OCI-LY7 (cell line): ENCODE measurements around the gene SPAG4. TPM values are rescaled to one million over a fixed set of nuclear protein-coding genes. Genes with fewer than 3 reads are reported as not detected.

Source experiments
- BruUV-seq: library from RNA; stranded (reverse); fragments of 400-500 nt; replicated peaks from 2 replicates; lab custom pipeline; 2021; lab: Mats Ljungman, UMichigan
- CTCF ChIA-PET: fragments of 300-600 bp; sonication (Branson Sonifier 250); formaldehyde crosslinking; loops from one replicate; lab custom pipeline; 2022; ENCODE audit warnings: antibody characterized with exemption; ENCODE audit not compliant: unreplicated experiment; lab: Charles Lee
- POLR2A ChIA-PET: fragments of 300-600 bp; sonication (Branson Sonifier 250); formaldehyde crosslinking; loops from one replicate; lab custom pipeline; 2022; ENCODE audit warnings: antibody characterized with exemption; lab: Charles Lee
- DNase-seq: peaks from one replicate; pipeline ENCODE4 v3.0.0-alpha.2; 2015; ENCODE audit warnings: low spot score
- H2AFZ ChIP-seq: fragments of 200-600 bp; sonication (generic), shearing (Covaris generic); 2 replicates; pipeline ENCODE4 v1.6.1; 2014; ENCODE audit warnings: mild to moderate bottlenecking, antibody characterized with exemption, low read length, moderate library complexity
- H3K27ac ChIP-seq: fragments of 200-600 bp; sonication (generic); 2 replicates; pipeline ENCODE4 v1.5.1; 2014; ENCODE audit warnings: mixed run types, low read depth, mild to moderate bottlenecking, moderate library complexity, low read length, inconsistent platforms; ENCODE audit not compliant: poor library complexity, severe bottlenecking
- H3K36me3 ChIP-seq: fragments of 200-600 bp; sonication (generic); 2 replicates; pipeline ENCODE4 v1.6.1; 2014; ENCODE audit warnings: mild to moderate bottlenecking, antibody characterized with exemption, low read length, moderate library complexity, mixed read lengths; ENCODE audit not compliant: insufficient read depth
- H3K4me1 ChIP-seq: fragments of 200-600 bp; sonication (generic); 2 replicates; pipeline ENCODE4 v1.5.1; 2014; ENCODE audit warnings: mild to moderate bottlenecking, low read length; ENCODE audit not compliant: insufficient read depth, poor library complexity, severe bottlenecking
- H3K4me2 ChIP-seq: fragments of 200-600 bp; sonication (generic); 2 replicates; pipeline ENCODE4 v1.6.1; 2014; ENCODE audit warnings: mild to moderate bottlenecking, low read length
- H3K4me3 ChIP-seq: fragments of 200-600 bp; sonication (generic); 2 replicates; pipeline ENCODE4 v1.5.1; 2014; ENCODE audit warnings: mild to moderate bottlenecking, low read depth, low read length; ENCODE audit not compliant: poor library complexity, severe bottlenecking
- H3K79me2 ChIP-seq: fragments of 200-600 bp; sonication (generic); 2 replicates; pipeline ENCODE4 v1.6.1; 2016; ENCODE audit warnings: low read depth, mild to moderate bottlenecking, low read length, moderate library complexity, mixed read lengths; ENCODE audit not compliant: insufficient read depth
- H3K9me2 ChIP-seq: fragments of 200-600 bp; sonication (generic); 2 replicates; pipeline ENCODE4 v1.6.1; 2016; ENCODE audit warnings: mild to moderate bottlenecking, low read length, mixed read lengths; ENCODE audit not compliant: insufficient read depth
- H3K9me3 ChIP-seq: fragments of 200-600 bp; sonication (generic); 2 replicates; pipeline ENCODE4 v1.6.1; 2014; ENCODE audit warnings: mild to moderate bottlenecking, mixed run types, low read length, mixed read lengths
- H4K20me1 ChIP-seq: fragments of 200-600 bp; sonication (generic); 2 replicates; pipeline ENCODE4 v1.6.1; 2014; ENCODE audit warnings: mild to moderate bottlenecking, antibody characterized with exemption, low read length, moderate library complexity, mixed read lengths; ENCODE audit not compliant: insufficient read depth
- EZH2phosphoT487 ChIP-seq: fragments of 200-600 bp; sonication (generic); IDR thresholded peaks from 2 replicates; pipeline ENCODE4 v1.6.1; 2018; ENCODE audit warnings: low read depth, borderline replicate concordance, mild to moderate bottlenecking, mixed run types, antibody characterized with exemption, low read length, moderate library complexity, mixed read lengths
- intact Hi-C: fragments of 100-400 bp; cut with micrococcal nuclease; formaldehyde crosslinking; loops from one replicate; pipeline ENCODE4 v1.10.0; 2022; ENCODE audit not compliant: unreplicated experiment
- total RNA-seq, 2 experiments: library from RNA; depleted of rRNA in 1 of 2; stranded (reverse); fragments of >200 nt in 1 of 2; shearing (Covaris generic) in 1 of 2; gene quantifications; 2 replicates each; pipeline ENCODE4 v1.2.3, GENCODE V29; 2014 to 2022
- TF ChIP-seq, protein P1 (sequence below): fragments of 200-600 bp; sonication (generic); conservative IDR thresholded peaks from 2 replicates; pipeline ENCODE4 v1.5.1; 2014; ENCODE audit warnings: mild to moderate bottlenecking, antibody characterized with exemption, low read length, moderate library complexity, mixed read lengths

SPAG4 gene
- total RNA-seq, 2 experiments from 2014 or later: 24.7 to 64.2 TPM

DNA sequence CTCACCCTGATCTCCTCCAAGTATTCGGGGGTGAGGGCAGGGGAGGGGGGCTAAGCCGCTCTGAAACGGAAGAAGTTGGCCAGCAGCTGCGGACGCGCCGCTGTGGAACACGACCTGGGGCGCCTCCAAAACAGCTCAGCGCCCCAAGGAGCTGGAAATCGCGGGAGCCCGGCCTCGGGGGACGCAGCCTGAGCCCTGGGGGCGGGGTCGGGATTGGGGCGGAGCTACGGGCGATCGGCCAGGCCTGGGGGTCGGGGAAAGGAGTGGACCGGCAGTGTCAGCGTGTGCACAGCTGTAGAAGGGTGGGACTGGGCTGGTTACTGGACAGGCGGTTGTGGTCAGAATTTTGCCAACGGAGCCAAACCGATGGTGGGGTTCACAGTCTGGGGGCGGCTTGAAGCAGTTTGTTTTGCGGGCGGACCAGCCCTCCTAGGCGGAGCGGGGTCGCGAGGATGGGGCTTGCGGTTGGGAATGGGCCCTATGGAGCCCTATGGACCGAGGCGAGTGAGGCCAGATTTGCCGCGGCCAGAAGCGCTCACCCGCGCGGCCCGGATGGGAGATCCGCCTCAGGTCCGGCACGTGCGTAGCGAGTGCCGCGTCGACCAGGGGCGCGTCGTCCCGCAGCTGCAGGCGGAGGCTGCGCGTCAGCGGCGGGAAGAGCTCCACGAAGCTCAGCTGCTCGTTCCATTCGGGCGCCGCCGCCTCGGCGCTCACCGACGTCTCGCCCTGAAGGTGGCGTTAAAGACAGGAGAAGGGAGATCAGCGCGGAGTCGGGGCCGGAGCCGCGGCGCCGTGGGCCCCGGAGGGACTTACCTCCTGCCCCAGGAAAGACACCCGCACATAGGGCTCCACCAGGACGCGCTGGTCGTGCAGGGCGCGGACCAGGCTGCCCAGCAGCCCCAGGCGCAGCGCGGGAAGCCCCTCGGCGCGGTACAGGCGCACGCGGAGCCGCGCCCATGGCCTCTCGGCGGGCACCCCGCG, 14.3 kb upstream of the SPAG4 start:
- BruUV-seq: no TSS peak
- Histone ChIP-seq H3K9me2 (no peaks in the 10 kb centered on the region), H4K20me1 (no peaks in the 10 kb centered on the region), H3K36me3 (no peaks in the 10 kb centered on the region), H3K9me3 (no peaks in the 10 kb centered on the region), H3K4me2 (peak overlapping the region; percentile 39), H3K4me1 (peaks cover 37% of the 10 kb centered on the region), H3K79me2 (no peaks in the 10 kb centered on the region), H3K4me3 (peak overlapping the region; percentile 26), H3K27ac (no peak overlapping the region), H2AFZ (no peak overlapping the region; the same call in 1 of the 2 replicates)
- TF ChIP-seq, protein P1, sequence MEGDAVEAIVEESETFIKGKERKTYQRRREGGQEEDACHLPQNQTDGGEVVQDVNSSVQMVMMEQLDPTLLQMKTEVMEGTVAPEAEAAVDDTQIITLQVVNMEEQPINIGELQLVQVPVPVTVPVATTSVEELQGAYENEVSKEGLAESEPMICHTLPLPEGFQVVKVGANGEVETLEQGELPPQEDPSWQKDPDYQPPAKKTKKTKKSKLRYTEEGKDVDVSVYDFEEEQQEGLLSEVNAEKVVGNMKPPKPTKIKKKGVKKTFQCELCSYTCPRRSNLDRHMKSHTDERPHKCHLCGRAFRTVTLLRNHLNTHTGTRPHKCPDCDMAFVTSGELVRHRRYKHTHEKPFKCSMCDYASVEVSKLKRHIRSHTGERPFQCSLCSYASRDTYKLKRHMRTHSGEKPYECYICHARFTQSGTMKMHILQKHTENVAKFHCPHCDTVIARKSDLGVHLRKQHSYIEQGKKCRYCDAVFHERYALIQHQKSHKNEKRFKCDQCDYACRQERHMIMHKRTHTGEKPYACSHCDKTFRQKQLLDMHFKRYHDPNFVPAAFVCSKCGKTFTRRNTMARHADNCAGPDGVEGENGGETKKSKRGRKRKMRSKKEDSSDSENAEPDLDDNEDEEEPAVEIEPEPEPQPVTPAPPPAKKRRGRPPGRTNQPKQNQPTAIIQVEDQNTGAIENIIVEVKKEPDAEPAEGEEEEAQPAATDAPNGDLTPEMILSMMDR: peak; percentile 62
- no peak for TF ChIP-seq EZH2phosphoT487
- peak; percentile 63 for DNase-seq
- intact Hi-C loops: loop anchor here (5.0 kb wide), 1 partner anchor 96 kb away; the partner anchor contains the start of genes NFS1 and ROMO1
- ChIA-PET CTCF (interaction anchor here (0.5 to 1.1 kb wide), 4 partner anchors 79 to 141 kb away, joined by 3 read pairs; partner anchors contain the start of gene RBM39), POLR2A (no interaction called here)

DNA sequence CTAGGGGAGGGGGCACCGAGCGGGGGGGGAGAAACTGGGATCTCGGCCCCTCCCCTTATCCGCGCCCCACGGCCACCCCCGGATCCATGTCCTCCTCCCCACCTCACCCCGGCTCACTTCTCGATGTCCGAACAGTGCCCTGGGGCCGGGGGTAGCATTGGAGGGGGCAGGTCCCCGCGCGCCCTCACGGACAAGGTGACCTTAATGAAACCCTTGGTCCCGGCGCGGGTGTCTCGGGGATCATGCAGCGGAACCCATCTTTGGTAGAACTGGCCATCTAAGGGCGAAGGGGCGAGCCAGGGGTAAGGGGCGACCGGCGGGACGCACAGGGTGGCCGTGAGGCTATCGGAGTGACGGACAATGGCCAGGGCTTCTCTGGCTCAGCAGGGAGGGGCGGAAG, 13.6 kb upstream of the SPAG4 start:
- H3K9me3 ChIP-seq: no peaks in the 10 kb centered on the region
- no peak overlapping the region; the same call in 1 of the 2 replicates for H2AFZ ChIP-seq
- H3K9me2 ChIP-seq: no peaks in the 10 kb centered on the region
- peak overlapping the region; percentile 26 for H3K4me3 ChIP-seq
- H3K79me2 ChIP-seq: no peaks in the 10 kb centered on the region
- H3K4me1 ChIP-seq: peaks cover 44% of the 10 kb centered on the region
- peak overlapping the region; percentile 39; the same call in 1 of the 2 replicates for H3K4me2 ChIP-seq
- no peak for TF ChIP-seq EZH2phosphoT487
- TF ChIP-seq, protein P1: no peak
- intact Hi-C loops: loop anchor here (5.0 kb wide), 1 partner anchor 95 kb away; the partner anchor contains the start of genes NFS1 and ROMO1
- BruUV-seq: no TSS peak
- H4K20me1 ChIP-seq: no peaks in the 10 kb centered on the region
- H3K36me3 ChIP-seq: no peaks in the 10 kb centered on the region
- CTCF ChIA-PET: interaction anchor here (1.0 kb wide), 1 partner anchor 99 kb away, joined by 3 read pairs; no protein-coding TSS in a partner anchor
- no peak for DNase-seq
- POLR2A ChIA-PET: interaction anchor here (0.9 kb wide), 1 partner anchor 17 kb away, joined by 3 read pairs; no protein-coding TSS in a partner anchor
- H3K27ac ChIP-seq: no peak overlapping the region
